Measurements from ENCODE around the gene NDUFS8.

The NDUFS8 gene

DNA sequence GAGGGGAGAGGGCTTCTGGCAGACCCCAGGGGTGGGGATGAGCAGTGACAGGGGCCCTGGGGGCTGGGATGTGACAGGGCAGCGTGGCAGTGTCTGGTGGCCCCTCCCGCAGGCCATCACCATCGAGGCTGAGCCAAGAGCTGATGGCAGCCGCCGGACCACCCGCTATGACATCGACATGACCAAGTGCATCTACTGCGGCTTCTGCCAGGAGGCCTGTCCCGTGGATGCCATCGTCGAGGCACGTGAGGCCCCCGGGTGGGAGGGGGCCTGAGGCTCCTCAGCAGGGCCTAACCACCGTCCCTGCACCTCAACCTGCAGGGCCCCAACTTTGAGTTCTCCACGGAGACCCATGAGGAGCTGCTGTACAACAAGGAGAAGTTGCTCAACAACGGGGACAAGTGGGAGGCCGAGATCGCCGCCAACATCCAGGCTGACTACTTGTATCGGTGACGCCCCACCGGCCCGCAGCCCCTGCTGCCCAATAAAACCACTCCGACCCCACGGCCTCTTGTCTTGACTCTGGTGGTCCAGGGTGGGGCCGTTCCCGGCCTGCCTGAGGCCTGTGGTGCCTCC lies 5.7 kb downstream of the NDUFS8 start:
- no peak for DNase-seq (ENCODE audit: low read depth in 2 of 2)

DNA sequence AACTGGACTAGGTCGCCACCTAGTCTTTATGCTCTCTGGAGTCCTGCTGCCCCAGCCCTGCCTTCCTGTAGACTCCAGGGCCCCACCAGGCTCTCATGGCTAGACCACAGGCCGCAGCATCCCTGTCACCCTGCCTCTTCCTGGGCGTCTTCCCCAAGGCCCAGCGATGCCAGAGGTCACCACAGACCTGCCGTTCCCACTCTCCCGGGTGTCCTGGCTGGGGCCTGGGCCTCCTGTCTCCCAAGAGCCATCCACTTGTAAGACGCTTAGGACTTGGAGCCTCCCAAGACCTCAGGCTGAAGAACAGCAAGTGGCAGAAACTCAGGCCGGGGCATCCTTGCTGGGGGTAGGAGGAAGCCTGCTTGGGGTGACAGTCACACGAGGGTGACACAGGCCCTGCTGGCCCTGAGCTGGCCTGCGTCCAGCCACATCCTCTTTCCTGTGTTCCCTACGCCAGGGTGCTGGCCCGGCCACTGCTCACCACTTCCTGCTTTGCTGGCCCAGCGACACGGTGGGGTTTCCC lies 6.3 kb downstream of the NDUFS8 start:
- peak in 1 of 2 donors; percentile 20 for DNase-seq (ENCODE audit: low read depth in 2 of 2)

DNA sequence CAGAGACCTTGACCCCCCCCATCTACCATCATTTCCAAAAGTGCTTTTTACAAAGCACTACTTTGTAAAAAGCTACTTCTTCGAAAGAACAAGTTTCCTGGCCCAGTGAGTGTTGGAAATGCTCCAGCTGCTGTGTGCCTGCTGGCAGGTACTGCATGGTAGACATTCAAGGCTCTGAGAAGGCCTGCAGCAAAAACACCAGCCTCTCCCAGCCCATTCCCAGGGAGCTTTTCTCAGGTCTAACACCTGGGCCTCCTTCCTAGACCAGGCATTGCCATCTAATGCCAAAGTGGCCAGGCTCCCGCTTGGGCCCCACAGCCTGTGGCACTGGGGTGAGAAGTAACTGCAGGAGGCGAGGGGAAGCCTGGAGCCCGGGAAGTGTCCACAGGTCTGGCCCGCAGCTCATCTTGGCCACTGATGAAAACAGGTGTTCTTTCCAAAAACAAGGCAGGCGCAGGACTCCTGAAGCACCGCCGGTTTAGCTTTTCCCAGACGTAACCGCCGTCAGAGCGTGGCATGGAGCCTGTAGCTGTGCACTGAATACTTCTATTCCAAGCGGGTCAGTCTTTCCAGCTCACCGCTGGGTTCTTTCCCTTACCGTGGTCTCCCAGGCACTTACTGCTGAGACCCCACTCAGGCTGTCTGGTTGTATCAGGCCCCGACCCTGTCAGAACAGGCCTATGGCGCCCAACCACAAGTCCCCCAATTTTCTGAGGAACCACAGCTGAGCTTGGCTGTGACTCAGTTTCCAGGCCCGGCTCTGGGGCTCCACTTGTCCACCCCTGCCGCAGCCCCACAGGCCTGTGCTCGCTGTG lies 7.1 kb downstream of the NDUFS8 start:
- no peak for DNase-seq (ENCODE audit: low read depth in 2 of 2)

DNA sequence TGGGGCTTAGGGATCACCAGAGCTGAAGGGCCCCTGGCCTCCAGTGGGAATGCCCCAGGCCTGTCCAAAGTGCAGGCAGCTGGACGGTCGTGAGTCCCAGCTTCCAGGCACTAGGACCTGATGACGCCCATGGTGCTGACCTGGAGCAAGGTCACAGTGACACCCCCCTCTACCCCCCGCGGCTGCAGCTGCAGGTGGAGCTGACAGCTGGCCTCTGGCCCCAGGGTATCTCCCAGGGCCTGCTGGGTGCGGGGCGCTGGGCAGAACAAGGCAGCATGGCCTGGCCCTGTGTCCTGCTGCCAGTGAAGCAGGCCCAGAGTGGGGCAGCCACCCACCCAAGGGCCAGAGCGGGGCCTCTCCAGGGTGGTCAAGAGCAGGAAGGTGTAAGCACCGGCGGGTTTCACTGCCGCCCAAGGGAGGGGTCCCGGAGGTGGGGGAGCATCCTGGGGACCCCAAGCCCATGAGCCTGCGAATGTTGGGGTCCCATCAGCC lies 7.8 kb downstream of the NDUFS8 start:
- DNase-seq (ENCODE audit: low read depth in 2 of 2) = no peak

DNA sequence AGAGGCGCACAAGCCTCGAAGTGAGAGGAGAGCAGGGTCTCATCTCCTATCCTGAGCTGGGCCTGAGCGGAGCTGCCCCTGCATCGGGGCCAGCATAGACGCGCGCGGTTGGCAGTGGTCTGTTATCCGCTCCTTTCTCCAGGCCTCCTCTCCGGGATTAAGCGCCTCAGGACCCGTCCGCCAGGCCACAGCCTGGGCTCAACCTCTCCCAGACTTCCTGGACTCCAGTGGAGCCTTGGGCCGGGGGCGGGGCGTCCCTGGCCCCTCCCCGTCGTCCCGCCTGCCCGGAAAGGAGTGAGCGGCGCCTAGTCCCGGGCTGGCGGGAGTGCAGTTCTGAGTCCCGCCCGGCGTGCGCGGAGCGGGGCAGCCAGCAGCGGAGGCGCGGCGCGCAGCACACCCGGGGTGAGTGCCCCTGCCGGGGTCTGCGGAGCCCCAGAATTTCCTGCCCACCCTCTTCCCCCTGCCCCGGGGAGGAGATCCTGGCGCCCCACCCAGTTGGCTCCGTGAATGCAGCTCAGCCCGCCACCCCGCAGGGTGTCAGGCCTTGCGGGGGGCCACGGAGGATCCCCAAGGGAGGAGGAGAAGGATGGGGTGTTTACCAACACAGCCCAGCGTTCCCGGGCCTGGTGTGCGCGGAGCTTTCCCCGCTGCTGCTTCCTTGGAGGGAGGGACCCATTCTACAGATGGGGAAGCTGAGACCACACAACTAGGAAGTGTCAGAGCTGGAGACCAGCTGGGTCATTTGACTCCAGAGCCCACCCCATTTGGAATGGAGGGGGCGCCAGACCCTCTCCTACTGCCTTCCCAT lies 8.4 kb downstream of the NDUFS8 start, which contains the start of gene TCIRG1:
Gene TCIRG1, plus strand, starts transcription at position 308 of the 808 bp plus-strand sequence. CDS start 2,247 bp downstream, outside the sequence.
- peak in 1 of 2 donors; percentile 50 for DNase-seq (ENCODE audit: low read depth in 2 of 2)

DNA sequence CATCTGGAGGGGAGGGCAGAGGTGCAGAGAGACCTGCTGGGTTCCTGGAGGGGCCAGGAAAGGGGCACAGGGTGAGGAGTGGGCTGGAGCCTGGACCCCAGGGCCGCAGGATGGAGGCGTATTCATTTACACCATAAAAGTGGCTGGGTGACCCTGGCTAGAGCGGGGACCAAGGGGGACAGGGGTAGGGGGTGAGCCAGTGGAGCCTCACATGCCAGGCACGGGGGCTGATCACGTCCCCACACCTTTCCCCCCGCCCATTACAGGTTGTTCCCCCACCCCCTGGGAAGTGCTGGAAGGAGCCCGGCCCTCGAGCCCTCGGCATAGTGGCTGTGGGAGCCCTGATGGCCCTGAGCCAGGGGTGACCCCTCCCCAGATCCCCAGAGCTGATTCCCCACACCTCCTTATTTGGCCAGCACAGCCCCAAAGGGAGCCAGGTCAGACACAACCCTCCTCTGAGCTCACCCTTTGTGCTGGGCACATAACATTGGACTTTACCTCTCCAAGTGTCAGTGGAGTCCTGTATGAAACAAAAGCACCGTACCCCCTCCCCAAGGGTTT lies 9.1 kb downstream of the NDUFS8 start:
- DNase-seq (ENCODE audit: low read depth in 2 of 2) = no peak

DNA sequence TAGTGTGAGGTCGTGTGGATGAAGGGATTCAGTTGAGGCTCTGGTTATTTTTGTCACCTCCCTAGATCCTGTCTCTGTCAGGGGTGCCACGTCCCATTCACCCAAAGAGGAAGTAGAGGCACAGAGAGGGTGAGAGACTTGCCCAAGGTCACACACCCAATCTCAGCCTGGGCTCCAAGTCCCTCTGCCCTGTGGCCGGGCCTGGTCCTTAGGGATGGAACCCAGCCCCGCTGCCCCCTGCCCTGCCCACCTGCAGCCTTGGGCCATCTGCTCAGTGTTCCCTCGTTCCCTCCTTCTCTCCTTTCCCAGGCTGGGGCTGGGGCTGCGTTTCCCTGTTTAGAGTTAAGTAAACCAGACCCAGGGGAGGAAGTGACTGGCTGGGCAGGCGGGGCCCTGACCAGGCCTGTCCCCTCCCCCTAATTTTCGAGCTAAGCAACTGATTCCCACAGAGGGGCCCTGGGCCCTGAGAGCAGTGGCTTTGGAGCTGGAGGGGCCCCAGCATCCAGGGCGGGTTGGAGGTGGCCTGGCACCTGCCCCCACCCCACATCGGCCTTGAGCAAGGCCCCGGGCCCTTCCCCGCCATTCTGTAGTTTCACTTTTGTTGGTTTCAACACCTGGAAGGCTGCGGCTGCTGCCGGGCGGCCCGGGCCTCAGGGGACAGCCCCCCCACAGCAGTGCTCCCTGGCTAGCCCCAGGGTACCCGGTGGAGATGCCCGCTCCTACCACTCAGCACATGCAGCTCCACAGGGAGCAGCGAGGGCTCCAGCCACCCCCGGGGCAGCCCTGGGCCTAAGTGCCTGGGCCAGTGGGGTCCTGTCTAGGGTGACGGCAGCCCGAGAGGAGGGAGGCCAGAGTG lies 9.8 kb downstream of the NDUFS8 start:
- no peak for DNase-seq (ENCODE audit: low read depth in 2 of 2)

DNA sequence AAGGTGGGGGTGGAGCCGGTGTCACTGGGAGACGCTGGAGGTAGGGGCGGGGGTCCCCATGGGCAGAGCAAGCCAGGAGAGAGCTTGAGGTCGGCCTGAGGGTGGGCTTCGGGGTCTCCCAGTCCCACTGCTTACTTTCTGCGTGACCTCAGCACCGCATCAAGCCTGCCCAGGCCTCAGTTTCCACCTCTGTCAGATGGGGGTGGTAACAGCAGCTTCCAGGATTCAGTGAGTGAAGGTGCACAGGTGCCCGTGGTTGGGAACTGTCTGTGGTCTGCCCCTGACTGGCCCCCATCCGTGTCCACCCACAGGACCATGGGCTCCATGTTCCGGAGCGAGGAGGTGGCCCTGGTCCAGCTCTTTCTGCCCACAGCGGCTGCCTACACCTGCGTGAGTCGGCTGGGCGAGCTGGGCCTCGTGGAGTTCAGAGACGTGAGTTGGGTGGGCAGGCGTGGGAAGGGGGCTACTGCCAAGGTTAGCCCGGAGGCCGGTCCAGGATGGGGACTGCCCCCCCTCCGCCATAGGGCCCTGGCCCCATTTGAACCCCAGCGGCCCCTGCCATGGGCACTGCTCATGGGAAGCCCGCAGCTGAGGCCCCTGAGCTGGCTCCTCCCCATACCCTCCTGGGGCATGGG lies 10.6 kb downstream of the NDUFS8 start:
- DNase-seq (ENCODE audit: low read depth in 2 of 2) = no peak

DNA sequence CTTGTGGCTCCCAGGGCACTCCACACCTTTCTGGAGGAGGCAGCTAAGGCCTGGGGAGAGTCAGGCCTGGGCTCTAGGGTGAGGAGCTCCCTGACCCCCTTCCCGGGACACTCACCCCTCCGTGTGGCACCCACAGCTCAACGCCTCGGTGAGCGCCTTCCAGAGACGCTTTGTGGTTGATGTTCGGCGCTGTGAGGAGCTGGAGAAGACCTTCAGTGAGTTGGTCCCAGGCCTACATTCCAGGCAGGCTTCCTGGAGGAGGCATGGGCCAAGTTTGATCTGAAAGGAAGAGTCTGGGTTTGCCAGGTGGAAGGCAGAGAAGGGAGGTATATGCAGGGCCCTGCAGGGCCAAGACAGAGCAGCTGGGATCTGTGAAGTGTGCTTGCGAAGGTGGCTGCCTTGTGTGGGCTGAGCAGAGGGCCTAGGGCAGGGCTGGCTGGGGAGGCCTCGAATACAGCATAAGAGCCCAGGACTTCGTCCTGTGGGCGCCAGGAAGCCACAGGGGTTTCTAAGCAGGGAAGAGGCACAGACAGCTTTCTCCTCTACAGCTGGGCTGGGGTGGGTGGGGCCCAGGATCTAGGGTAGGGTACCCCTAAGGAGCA lies 11.2 kb downstream of the NDUFS8 start:
- DNase-seq (ENCODE audit: low read depth in 2 of 2) = no peak

DNA sequence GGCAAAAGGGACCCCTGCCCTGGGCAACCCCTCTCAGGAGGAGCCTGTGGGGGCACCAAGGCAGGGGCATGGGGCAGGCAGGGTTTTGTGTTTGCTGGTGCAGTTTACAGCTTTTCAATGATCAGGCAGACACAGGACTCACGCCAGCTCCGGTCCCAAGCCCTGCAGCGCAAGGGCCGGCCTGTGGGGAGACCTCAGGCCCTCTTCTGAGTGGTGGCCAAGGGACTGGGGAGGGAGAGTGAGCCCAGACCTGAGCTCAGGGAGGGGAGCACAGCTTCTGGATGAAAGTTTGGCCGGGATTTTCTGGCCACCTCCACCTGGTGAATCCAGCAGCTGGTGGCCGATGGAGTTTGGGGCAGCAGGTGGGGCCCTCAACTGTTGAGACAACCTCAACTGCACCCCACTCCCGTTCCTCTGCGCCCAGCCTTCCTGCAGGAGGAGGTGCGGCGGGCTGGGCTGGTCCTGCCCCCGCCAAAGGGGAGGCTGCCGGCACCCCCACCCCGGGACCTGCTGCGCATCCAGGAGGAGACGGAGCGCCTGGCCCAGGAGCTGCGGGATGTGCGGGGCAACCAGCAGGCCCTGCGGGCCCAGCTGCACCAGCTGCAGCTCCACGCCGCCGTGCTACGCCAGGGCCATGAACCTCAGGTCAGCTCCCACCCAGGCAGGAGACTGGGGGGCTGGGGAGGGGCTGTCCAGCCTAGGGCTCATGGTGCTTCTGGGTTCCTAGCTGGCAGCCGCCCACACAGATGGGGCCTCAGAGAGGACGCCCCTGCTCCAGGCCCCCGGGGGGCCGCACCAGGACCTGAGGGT lies 11.9 kb downstream of the NDUFS8 start:
- DNase-seq (ENCODE audit: low read depth in 2 of 2) = no peak

DNA sequence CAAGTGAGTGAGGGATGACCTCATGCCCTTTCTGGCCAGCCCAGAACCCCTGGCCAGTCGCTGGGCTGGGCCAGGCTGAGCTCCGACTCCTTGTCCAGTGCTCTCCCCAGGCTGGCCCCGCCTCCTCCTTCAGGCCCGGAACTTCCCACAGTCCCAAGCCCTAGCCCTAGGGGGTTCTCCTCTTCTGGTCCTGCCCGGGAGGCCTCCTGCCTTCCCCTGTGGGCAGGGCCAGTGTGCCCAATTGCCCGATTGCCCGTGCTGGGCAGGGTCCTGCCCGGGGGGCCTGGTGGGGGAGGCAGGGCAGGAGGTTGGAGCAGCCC lies 12.5 kb downstream of the NDUFS8 start:
- DNase-seq (ENCODE audit: low read depth in 2 of 2) = no peak

DNA sequence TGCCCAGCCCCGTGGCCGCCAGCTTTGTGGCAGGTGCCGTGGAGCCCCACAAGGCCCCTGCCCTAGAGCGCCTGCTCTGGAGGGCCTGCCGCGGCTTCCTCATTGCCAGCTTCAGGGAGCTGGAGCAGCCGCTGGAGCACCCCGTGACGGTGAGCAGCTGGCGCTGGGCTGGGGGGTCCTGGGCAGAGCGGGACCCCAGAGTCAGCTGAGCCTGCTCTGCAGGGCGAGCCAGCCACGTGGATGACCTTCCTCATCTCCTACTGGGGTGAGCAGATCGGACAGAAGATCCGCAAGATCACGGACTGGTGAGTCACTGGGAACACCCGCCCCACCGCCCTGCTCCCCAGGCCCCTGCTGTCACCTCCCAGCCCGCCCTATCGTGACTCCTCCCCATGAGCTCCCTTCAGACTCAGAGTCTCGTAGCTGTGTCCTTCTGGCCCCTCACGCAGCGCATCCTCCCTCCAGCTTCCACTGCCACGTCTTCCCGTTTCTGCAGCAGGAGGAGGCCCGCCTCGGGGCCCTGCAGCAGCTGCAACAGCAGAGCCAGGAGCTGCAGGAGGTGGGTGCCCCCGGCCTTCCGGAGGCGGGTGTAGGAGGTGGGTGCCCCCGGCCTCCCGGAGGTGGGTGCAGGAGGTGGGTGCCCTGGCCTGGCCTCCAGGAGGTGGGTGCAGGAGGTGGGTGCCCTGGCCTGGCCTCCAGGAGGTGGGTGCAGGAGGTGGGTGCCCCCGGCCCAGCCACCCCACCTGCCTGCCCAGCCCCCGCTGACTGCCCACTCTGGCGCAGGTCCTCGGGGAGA lies 13.1 kb downstream of the NDUFS8 start:
- DNase-seq (ENCODE audit: low read depth in 2 of 2) = no peak

DNA sequence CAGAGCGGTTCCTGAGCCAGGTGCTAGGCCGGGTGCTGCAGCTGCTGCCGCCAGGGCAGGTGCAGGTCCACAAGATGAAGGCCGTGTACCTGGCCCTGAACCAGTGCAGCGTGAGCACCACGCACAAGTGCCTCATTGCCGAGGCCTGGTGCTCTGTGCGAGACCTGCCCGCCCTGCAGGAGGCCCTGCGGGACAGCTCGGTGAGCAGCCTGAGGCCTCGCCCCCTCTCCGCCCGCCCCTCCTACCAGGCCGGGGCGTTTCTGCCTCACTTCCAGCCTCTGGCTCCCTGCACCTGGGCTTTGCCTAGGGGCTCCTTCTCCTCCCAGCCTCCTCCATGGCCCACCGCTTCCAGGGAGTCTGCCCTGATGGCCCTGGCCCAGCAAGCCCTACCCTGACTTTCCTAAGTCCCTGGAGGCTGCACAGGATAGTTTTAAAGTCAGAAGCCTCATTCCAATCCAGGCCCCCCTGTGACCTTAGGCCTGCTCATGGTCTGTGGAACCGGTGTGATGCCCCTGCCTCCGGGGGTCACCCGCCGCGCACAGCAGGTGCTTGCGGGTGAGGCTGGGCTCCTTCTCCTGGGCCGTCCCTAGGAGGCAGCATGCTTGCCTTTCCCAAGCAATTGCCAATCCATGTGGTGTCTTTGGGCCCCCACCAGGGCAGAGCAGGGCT lies 13.8 kb downstream of the NDUFS8 start:
- DNase-seq (ENCODE audit: low read depth in 2 of 2) = no peak

DNA sequence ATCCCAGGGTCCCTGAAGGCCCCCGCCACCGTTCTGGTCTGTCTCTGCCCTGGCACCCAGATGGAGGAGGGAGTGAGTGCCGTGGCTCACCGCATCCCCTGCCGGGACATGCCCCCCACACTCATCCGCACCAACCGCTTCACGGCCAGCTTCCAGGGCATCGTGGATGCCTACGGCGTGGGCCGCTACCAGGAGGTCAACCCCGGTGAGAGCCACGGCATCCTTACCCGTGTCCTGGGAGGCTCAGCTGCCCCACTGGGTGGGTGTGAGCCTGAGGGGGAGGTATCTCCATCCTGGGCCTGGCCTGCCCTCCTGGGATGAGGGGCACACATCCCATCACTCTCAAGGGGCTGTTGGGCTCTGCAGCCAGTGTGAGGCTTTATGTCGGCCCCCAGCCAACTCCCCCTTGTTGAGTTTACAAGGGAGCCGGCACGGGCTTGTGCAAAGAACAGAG lies 14.4 kb downstream of the NDUFS8 start:
- DNase-seq (ENCODE audit: low read depth in 2 of 2) = no peak

DNA sequence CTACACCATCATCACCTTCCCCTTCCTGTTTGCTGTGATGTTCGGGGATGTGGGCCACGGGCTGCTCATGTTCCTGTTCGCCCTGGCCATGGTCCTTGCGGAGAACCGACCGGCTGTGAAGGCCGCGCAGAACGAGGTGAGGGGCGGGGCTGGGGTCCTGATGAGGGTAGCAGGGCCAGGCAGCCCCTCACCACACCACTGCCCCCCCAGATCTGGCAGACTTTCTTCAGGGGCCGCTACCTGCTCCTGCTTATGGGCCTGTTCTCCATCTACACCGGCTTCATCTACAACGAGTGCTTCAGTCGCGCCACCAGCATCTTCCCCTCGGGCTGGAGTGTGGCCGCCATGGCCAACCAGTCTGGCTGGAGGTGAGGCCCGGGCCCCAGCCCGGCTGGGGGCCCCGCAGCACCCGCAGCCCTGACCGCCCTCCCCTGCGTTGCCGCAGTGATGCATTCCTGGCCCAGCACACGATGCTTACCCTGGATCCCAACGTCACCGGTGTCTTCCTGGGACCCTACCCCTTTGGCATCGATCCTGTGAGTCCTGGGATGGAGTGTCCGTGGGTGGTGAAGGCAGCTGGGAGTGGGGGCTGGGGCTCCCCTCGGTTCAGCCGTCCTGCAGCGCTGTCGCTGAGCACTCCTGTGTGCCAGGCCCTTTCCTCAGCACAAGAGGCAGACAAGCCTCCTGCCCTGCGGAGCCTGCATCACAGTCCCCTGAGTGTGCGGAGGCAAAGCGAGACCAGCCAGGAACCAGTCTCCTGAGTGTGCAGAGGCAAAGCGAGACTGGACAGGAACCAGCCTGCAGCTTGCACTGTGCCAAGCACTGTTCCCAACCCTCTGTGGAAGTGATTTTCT lies 17.2 kb downstream of the NDUFS8 start:
- DNase-seq (ENCODE audit: low read depth in 2 of 2) = no peak

DNA sequence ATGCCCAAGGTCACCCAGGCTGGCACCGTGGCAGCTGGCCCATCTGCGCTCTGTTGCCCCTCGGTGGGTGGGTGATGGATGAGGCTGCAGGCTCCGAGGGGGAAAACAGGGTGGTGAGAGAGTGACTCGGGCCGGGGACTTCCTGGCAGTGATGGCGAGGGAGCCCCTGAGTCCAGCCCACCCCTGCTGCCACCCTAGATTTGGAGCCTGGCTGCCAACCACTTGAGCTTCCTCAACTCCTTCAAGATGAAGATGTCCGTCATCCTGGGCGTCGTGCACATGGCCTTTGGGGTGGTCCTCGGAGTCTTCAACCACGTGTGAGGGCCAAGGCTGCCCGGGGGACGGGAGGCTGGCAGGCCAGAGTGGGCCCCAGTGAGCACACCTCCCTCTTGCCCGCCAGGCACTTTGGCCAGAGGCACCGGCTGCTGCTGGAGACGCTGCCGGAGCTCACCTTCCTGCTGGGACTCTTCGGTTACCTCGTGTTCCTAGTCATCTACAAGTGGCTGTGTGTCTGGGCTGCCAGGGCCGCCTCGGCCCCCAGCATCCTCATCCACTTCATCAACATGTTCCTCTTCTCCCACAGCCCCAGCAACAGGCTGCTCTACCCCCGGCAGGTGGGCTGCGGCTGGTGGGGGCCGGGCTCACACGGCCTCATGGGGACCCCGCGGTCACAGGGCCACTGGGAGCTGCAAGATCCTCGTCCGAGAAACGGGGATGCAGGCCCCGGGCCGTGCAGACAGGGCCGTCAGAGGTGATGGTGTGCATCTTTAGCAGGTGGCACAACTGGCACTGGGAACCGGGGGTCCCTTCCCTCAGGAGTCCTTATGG lies 18.4 kb downstream of the NDUFS8 start:
- no peak for DNase-seq (ENCODE audit: low read depth in 2 of 2)

Data from stimulated activated CD8-positive, alpha-beta memory T cell treated with anti-CD3 and anti-CD28 coated beads, Interleukin-7, amount 100 ng/mL, for 4 hours (primary cell).